Activated CD4-positive, alpha-beta T cell treated with anti-CD3 and anti-CD28 coated beads, Interleukin-2, amount 50 U/mL, for 16 hours (primary cell): ENCODE data around the gene TMCO4.

Source experiments
- DNase-seq: peaks from one replicate; pipeline ENCODE4 v3.0.0-alpha.2; 2020

Gene TMCO4

GRCh38 chr1:19710825-19711611 is 88.7 kb downstream of the TMCO4 start:
- DNase-seq, result peak; percentile 87

- no peak for DNase-seq
These were observed 90.4 kb downstream of the TMCO4 start for GRCh38 chr1:19709260-19709793.

GRCh38 chr1:19708567-19709110 is 91.1 kb downstream of the TMCO4 start:
- no peak for DNase-seq

- DNase-seq, result no peak
These were observed 93.6 kb downstream of the TMCO4 start for GRCh38 chr1:19706136-19706535.

- DNase-seq, result no peak
These were observed 94.3 kb downstream of the TMCO4 start for GRCh38 chr1:19705464-19705863.

GRCh38 chr1:19704247-19705113 is 95.2 kb downstream of the TMCO4 start:
- peak; percentile 57 for DNase-seq

- no peak for DNase-seq
These were observed 96.4 kb downstream of the TMCO4 start for GRCh38 chr1:19703280-19703679.

- no peak for DNase-seq
These were observed 99.5 kb downstream of the TMCO4 start for GRCh38 chr1:19700079-19700777.

GRCh38 chr1:19698181-19698580 is 101.5 kb downstream of the TMCO4 start:
- DNase-seq, result no peak

- DNase-seq, result no peak
These were observed 102.9 kb downstream of the TMCO4 start for GRCh38 chr1:19696820-19697219.

GRCh38 chr1:19695772-19696171 is 103.9 kb downstream of the TMCO4 start:
- no peak for DNase-seq

- DNase-seq, result no peak
These were observed 105.4 kb downstream of the TMCO4 start for GRCh38 chr1:19694298-19694697.

GRCh38 chr1:19690342-19690741 is 109.4 kb downstream of the TMCO4 start:
- no peak for DNase-seq

- no peak for DNase-seq
These were observed 109.9 kb downstream of the TMCO4 start for GRCh38 chr1:19689856-19690255.

- DNase-seq, result no peak
These were observed 110.5 kb downstream of the TMCO4 start for GRCh38 chr1:19689085-19689757.

- DNase-seq, result no peak
These were observed 111.5 kb downstream of the TMCO4 start for GRCh38 chr1:19688041-19688842.

GRCh38 chr1:19687414-19687813 is 112.3 kb downstream of the TMCO4 start:
- DNase-seq, result no peak

GRCh38 chr1:19685994-19686393 is 113.7 kb downstream of the TMCO4 start:
- no peak for DNase-seq

- no peak for DNase-seq
These were observed 115.0 kb downstream of the TMCO4 start for GRCh38 chr1:19684677-19685076.

GRCh38 chr1:19683351-19683750 is 116.4 kb downstream of the TMCO4 start:
- no peak for DNase-seq

- no peak for DNase-seq
These were observed 116.8 kb downstream of the TMCO4 start for GRCh38 chr1:19682901-19683300.
